KBM-7 (cell line): ENCODE measurements around the gene SLC2A8.

Experiments used
- DNase-seq: peaks from one replicate; pipeline ENCODE4 v3.0.0-alpha.2; 2015
- in situ Hi-C: fragments of 300-500 bp; cut with MboI; formaldehyde crosslinking; loops from 2 replicates; pipeline ENCODE4 v1.14.3; 2020; ENCODE audit warnings: low sequenced_read_pairs, low pct_unique_long_range_greater_than_20kb, mixed read lengths

SLC2A8 gene

DNA sequence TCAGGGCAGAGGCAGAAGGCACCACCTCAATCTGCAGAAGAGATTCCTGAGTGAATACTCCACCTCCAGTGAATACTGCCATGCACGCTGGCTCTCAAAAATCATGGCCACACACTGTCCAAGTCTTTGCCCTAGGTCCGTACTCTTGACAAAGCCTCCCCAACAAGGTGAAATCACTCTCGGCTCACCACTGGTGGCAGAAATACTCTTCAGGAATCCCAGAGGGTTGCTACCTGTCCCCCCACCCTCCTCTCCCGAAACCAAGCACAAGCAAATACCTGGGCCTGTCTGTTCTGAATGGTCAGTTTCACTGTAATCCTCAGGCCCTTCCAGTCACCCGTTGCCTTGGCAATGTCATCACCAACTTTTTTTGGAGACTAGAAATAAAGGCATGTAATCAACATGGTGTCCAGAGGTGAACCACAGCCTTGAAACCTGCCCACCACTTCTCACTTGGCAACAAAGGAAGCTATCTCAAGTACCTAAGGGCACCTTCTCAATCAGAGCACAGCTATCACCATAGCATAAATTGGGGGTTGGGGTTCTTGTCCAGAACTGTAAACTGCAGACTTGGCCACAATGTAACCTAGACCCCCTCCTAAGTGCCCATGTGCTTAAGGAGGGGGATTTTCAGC, 52.5 kb downstream of the SLC2A8 start:
- DNase-seq, result peak; percentile 18
- in situ Hi-C loops, result no loop called here

GRCh38 chr9:127450243-127450760, 53.3 kb downstream of the SLC2A8 start:
- in situ Hi-C loops, result no loop called here

GRCh38 chr9:127450830-127451607, 54.0 kb downstream of the SLC2A8 start, which contains the start of the genes LRSAM1 and RPL12:
Gene LRSAM1 (plus strand): TSS chr9:127451510. CDS start chr9:127454528, 3,018 bp downstream.
Gene RPL12 (minus strand): TSS chr9:127451406. CDS start chr9:127451317, 89 bp downstream.
- DNase-seq, result peak; percentile 95
- in situ Hi-C loops, result no loop called here

More at GRCh38 chr9:127450243-127450760, 53.3 kb downstream of the SLC2A8 start:
- peak; percentile 38 for DNase-seq

- no peak for DNase-seq
- in situ Hi-C loops, result no loop called here
These were observed 54.6 kb downstream of the SLC2A8 start for GRCh38 chr9:127451608-127451857.

- peak; percentile 43 for DNase-seq
- in situ Hi-C loops, result no loop called here
These were observed 55.1 kb downstream of the SLC2A8 start for GRCh38 chr9:127451858-127452656.

- DNase-seq, result no peak
- in situ Hi-C loops, result no loop called here
These were observed 55.7 kb downstream of the SLC2A8 start for GRCh38 chr9:127452691-127453090.

DNA sequence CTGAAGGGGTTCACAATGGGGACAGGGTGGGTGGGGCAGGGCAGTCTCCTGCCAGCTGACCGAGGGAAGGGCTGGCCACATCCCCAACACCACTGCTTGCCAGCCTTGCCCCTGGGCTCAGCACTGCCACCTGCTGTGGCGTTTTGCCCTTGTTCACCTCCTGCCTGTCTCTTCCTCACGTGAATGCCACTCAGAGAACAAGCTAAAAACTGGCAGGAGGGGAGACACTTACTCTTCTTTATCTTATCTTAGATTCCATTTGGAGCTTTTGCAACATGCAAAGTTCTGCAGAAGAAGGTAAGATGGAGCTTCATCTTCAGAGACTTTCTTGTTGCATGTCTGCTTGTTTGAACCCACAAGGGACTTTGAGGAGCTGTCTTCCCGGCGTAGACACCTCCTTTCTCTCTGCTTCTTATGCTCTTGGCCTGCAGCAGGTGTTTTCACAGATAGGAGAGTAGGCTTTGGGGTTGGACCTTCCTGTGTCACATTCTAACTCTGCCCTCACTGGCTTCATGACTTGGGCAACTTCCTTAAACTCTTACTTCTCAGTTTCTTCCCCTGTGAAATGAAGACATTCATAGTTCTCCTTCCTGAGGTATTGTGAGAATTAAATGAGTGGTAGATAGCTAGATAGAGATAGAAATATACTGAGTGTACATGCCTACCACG, 58.5 kb downstream of the SLC2A8 start:
- peak; percentile 86 for DNase-seq
- in situ Hi-C loops, result no loop called here

DNA sequence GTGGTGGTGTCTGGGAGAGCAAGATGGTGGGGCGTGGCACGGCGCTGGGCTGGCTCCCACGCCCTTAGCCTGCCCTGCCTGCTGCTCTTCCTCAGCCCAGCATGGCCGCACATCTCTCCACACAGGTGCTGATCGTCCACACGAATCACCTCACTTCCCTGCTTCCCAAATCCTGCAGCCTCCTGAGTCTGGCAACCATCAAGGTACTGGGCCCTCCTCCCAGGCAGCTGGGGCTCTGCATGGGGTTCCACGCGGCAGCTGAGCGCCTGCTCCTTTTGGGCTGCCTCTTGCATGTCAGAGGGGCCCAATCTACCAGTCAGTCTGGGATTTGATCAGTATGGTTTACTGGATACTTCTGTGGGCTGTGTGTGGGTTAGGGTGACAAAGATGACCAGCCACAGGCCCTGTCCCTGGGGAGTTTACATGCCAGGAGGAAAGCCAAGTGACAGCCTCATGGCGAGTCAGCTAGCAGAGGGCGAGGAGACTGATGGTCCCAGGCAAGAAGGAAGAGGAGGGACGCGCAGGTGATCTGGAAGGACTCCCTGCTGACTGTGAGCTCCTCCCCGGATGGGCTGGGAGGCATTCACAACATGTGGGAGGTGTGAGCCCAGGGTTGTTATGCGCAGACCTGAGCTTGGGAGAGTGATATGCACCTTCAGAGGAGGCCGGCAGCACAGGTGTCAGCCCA, 60.4 kb downstream of the SLC2A8 start:
- in situ Hi-C loops, result no loop called here
- no peak for DNase-seq
